ENCODE data around the gene CDKN2B-AS1.
A peak's percentile ranks its signal among the peaks of the same experiment; 100 is the strongest.

The CDKN2B-AS1 gene

DNA sequence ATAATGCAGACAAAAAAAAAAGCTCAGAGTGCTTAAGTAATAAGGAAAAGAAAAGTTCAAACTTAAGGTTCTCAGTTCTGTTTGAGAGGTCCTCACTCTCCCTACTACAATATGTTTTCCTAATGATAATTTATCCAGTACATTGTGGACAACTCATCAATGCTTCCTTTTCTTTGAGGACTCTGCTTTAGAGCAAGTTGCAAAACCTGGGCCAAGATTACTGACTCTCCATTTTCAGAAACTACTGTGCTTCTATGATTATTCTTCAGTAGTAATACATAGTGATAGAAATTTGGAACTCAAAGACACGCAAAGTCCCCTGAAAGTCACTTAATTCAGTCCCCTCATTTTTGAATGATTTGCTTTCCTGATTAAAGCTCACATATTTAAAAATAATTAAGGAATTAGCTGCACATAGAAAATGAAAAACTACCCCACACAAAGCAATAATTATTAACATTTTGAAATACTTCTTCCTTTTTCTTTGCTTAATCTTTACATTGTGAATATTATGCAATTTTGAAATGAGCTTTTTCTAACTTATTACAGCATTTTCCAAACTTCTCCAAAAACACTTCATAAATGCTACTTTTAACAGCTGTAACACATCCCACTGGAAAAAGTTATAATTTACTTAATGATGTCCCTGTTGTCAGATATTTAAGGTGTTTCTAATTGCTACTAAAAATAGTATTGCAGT, 11.6 kb upstream of the CDKN2B-AS1 start:
- DNase-seq = no peak

- no peak for DNase-seq
Observed at GRCh38 chr9:21983561-21983935, 11.0 kb upstream of the CDKN2B-AS1 start.

GRCh38 chr9:21984101-21984500, 10.5 kb upstream of the CDKN2B-AS1 start:
- no peak for DNase-seq

DNA sequence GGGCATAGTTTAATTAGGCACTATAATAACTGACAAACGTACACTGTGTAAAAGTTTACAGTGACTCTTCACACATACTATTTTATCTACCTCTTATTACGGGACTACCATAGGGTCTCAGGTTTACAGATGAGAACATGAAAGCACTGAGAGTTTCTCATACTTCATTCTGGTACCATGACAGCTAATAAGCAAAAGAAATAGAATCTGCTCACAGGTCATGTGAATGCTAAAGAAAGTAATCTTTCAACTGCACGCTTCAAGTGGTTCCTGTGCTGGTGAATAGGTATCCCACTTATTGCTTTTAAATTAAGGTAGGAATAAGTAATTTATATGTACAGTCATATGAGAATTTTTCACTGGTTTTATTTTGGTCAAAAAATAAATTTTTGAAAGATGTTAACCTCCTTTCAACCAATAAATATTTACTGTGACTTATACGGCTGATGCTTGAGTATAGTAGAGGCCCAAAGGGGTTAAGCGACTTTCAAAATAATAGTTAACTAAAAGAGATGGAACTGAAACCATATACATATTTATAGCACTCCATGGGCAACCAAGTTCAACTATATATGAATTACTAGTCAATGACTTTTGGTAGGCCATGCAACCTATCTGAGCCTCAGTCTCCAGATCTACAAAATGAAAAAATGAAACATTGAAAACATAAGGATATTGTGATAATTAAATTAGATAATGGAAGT, 8.5 kb upstream of the CDKN2B-AS1 start:
- DNase-seq = no peak

DNA sequence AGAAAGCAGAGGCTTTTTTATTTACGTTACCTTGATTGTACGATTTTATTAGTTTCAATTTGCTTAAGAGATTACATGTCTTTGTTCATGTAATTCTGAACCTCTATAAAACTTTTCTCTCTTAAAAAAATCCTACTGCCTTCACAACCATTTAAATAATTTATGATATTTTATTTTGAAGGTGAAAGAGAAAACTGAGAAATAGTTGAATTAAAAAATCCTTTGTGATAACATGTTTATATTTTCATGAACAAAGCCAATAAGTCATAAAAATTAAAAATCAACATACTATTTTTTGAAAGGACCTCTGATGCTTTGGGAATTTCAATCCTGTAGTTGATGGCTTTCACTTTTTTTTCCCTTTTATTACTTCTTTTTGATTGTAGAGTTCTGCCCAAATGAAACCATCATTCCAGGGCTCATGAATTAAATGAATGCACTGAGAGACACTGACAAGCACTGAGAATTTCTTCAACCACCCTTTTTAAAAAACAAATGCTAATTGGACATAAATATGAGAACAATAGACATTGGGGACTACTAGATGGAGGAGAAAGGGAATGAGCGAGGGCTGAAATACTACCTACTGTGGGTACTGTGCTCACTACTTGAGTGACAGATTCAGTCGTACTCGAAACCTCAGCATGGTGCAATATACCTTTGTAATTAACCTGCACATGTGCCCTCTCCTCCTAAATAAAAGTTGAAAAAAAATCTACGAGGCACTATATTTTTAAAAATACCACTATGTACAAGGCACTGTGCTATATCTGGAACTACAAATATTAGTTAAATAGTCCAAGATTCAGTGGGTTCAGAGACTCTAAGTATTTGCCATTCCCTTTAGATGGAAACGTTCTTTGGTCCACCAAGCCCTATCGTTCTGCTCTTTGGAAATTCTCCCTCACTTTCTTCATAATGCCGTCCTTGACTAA, 6.3 kb upstream of the CDKN2B-AS1 start:
- no peak for DNase-seq

- no peak for DNase-seq
Observed at GRCh38 chr9:21989440-21990189, 5.0 kb upstream of the CDKN2B-AS1 start.

- no peak for DNase-seq
Observed at GRCh38 chr9:21991072-21991959, 3.3 kb upstream of the CDKN2B-AS1 start.

DNA sequence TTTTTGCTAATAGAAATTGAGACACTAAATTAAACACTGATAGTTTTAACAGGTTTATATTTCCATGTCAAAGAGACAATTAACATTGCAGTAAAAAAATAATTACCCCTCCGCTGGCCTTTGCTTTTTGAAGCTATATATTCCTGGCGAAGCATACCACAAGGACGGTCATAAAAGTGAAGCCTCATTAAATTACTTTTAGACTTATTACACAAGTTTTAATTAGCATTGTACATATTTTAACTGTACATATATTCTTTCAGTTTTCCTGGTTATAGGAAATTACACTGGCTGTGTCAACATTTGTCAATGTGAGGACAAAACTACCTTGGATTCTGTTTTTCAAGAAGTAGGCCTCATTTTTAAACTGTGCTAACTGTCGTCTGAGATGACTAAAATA, 1.6 kb upstream of the CDKN2B-AS1 start:
- no peak for DNase-seq

DNA sequence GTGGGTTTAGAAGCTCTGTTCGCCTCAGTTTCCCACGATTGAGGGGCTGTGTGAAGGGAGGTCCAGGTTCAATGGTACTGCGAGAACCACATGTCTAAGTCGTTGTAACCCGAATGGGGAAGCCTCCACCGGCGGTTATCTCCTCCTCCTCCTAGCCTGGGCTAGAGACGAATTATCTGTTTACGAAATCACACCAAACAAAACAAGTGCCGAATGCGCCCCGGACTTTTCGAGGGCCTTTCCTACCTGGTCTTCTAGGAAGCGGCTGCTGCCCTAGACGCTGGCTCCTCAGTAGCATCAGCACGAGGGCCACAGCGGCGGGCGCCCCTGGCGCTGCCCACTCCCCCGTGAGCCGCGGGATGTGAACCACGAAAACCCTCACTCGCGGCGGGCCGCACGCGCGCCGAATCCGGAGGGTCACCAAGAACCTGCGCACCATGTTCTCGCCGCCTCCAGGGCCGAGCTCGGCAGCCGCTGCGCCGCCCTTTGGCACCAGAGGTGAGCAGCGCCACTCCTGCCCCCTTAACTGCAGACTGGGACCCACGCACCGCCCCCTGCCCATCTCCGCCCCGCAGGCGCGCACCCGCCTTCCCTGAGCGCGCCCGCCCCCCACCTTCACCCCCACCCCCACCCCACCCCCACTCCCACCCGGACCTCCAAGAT, 567 bp upstream of the CDKN2B-AS1 start, which contains the start of gene CDKN2A:
CDKN2A (minus strand) TSS at position 500 of the 663 bp plus-strand sequence.
- peak; percentile 50 for DNase-seq

DNA sequence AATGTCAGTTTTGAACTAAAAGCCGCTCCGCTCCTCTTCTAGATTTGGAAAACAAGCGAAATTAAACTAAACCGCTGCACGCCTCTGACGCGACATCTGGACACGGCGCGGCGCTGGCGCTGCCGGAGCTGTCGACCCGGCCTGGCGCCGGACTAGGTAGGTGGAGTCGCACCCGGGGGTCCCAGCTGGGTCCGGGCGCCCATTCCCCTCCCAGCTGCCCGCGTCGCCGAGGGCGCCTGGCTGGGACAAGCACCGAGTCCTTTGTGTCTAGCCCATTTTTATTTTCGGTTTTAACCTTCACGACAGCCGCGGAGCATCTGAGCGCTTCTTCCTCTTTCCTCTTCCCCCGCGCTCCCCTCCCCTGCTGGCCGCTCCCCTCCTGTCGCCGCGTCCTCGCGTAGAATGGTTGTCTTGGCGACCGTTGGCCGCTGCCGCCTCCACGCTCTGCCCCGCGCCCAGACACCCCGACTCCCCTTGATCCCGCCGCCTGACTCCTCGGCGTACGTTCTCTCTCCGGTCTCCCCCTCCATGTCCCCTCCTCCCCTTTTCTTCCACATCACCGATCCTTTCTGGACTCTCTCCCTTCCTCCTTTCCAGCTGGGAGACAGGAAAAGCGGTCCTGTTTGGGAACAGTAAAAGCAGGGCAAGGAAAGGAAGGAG, 545 bp downstream of the CDKN2B-AS1 start:
- DNase-seq = peak; percentile 73

- no peak for DNase-seq
Observed at GRCh38 chr9:21995666-21996398, 1.2 kb downstream of the CDKN2B-AS1 start.

- no peak for DNase-seq
Observed at GRCh38 chr9:21996438-21996837, 1.8 kb downstream of the CDKN2B-AS1 start.

DNA sequence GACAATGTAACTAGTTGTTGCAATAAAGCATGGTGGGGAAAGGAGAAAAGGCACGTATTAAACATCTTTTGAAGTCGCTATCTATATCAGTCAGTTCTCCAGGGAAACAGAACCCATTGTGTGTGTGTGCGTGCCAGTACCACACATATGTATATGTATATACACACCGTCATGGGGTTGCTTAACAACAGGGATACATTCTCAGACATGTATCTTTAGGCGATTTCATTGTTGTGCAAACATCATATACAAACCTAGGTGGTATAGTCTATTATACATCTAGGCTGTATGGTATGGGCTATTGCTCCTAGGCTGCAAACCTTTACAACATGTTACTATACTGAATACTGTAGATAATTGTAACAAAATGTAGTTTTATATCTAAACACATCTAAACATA, 2.3 kb downstream of the CDKN2B-AS1 start:
- DNase-seq = no peak

- DNase-seq = no peak
Observed at GRCh38 chr9:21997480-21997879, 2.9 kb downstream of the CDKN2B-AS1 start.

DNA sequence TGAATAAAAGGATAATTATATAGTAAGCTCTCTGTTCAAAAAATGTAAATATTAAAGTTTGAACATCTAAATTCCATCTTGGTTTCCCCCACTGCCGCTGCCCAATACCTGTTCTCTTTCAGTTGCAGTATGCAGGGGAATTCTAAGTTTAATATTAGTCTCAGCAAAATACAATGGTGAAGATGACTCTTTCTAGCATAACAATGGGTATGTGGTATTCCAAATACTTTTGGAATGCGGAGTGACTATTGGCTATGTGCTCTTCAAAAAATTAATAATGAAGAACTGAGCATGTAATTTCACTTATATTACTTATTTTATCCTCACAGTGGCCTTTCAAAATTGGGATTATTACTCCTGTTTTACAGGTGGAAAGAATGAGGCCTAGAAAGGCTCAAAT, 3.4 kb downstream of the CDKN2B-AS1 start:
- no peak for DNase-seq

DNA sequence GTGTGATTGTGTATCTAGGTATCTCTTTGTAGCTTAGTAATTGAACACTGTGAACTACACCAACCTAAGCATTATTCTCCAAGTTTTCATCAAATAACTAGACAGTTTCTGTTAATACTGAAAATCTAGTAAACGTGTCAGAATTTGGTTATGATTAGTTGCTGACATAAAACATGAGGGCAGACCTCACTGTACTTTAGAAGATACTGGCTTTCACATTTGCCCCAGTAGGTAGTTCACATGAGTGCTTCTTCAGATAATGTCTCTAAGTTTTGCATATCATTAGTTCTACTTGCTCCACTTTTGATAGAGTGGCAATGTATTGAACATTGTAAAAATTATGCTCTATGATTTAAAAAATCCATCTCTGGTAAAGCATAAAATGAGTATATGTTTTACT, 7.4 kb downstream of the CDKN2B-AS1 start:
- DNase-seq = no peak

DNA sequence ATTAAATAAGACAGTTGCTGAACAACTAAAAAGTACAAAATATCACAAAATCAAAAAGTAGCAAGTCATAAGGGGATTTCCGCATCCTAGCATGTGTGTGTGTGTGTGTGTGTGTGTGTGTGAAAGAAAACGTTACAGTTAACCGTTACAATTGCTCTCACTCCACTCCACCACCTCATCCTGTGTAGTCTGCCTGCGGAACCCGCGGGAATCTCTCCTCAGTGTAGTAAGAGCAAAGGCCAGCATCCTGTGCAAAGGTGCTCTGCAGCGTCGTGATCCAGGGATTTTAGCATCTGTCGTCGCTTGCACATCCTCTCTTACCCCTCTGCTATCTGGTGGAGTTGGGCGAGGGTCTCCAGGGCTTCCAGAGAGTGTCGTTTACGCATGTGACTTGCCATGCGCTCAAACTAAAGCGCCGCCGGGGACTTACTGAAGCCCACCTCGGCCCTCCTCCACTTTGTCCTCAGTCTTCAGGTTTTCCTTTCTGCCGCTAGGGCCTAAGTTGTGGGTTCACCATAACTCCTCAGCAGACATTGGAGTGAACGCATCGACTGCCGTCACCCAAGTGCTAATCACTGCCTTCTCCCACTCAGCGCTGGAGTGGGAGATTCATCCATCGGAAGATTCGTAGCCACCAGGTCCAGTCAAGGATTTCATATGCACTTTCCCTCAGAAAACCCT, 10.6 kb downstream of the CDKN2B-AS1 start:
- no peak for DNase-seq

DNA sequence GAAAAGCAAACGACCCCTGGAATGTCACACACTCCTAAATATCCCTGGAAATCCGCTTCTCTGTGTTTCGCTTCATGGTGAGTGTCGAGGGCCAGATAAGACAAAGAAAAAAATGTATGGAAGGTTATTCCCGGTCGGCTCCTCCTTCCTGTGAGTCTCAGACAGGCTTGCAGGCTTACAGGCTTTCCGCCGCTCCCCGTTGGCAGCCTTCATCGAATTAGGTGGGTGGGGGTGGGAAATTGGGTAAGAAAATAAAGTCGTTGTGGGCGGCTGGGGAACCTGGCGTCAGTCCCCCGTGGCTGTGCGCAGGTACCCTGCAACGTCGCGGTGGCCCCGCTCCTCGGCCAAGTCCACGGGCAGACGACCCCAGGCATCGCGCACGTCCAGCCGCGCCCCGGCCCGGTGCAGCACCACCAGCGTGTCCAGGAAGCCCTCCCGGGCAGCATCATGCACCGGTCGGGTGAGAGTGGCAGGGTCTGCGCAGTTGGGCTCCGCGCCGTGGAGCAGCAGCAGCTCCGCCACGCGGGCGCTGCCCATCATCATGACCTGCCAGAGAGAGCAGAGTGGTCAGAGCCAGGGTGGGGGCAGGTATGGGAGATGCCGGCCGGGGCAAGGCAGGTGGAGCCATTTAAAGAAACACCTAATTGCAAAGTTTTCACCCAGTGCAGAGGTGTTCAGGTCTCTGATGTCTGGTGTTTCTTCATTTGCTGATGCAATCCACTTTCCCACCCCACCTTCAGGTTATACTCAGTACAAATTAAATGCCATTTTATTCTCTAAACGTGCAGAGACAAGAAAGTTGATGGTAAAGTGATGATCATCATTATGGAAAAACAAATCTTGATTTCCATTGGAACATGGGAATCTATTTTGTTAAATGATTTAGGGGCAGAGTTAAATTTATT, 11.4 kb downstream of the CDKN2B-AS1 start:
- no peak for DNase-seq
